Thymus (tissue), 2 donors: ENCODE results near the gene ATOSB. TPM values are rescaled to one million over a fixed set of nuclear protein-coding genes. Genes with fewer than 3 reads are reported as not detected.

ENCODE experiments used
- polyA plus RNA-seq: library from polyadenylated mRNA; stranded (reverse); fragments of 200-250 nt; gene quantifications from one replicate; pipeline ENCODE4 v1.2.3, GENCODE V29; 2013
- total RNA-seq: library from RNA; stranded (reverse); fragments of 120-200 nt; gene quantifications from one replicate; pipeline ENCODE4 v1.2.4, GENCODE V29; 2013
- donor health status: healthy.

The ATOSB gene
- total and polyA plus RNA-seq, 2 donors, result 4.9 to 16.1 TPM

Other genes starting within 250 kb of the ATOSB start
- 0.28 TPM for gene PHF24, start 157.6 kb downstream of the ATOSB start, total RNA-seq
- gene PHF24, start 157.6 kb downstream of the ATOSB start, polyA plus RNA-seq, result 0.37 TPM
- 4.1 TPM for gene DNAJB5, start 126.1 kb downstream of the ATOSB start, total RNA-seq
- gene DNAJB5, start 126.1 kb downstream of the ATOSB start, polyA plus RNA-seq, result 13.4 TPM
- gene VCP, start 43.2 kb downstream of the ATOSB start, total RNA-seq, result 227 TPM
- gene VCP, start 43.2 kb downstream of the ATOSB start, polyA plus RNA-seq, result 71.1 TPM
- 35.2 TPM for gene FANCG, start 35.9 kb downstream of the ATOSB start, total RNA-seq
- 33.7 TPM for gene FANCG, start 35.9 kb downstream of the ATOSB start, polyA plus RNA-seq
- 12.9 TPM for gene PIGO, start 19.3 kb downstream of the ATOSB start, total RNA-seq
- 18.2 TPM for gene PIGO, start 19.3 kb downstream of the ATOSB start, polyA plus RNA-seq
- gene STOML2, start 12.7 kb downstream of the ATOSB start, total RNA-seq, result 118 TPM
- gene STOML2, start 12.7 kb downstream of the ATOSB start, polyA plus RNA-seq, result 58.0 TPM
- gene UNC13B, start 46.1 kb upstream of the ATOSB start, total RNA-seq, result 3.5 TPM
- 6.9 TPM for gene UNC13B, start 46.1 kb upstream of the ATOSB start, polyA plus RNA-seq